ENCODE results near the gene MAP4K3.
"Not testable (repeated sequence)": the region's sequence is repeated elsewhere in the genome, so short reads cannot be mapped to it uniquely, and the experiment has no call there.

DNA sequence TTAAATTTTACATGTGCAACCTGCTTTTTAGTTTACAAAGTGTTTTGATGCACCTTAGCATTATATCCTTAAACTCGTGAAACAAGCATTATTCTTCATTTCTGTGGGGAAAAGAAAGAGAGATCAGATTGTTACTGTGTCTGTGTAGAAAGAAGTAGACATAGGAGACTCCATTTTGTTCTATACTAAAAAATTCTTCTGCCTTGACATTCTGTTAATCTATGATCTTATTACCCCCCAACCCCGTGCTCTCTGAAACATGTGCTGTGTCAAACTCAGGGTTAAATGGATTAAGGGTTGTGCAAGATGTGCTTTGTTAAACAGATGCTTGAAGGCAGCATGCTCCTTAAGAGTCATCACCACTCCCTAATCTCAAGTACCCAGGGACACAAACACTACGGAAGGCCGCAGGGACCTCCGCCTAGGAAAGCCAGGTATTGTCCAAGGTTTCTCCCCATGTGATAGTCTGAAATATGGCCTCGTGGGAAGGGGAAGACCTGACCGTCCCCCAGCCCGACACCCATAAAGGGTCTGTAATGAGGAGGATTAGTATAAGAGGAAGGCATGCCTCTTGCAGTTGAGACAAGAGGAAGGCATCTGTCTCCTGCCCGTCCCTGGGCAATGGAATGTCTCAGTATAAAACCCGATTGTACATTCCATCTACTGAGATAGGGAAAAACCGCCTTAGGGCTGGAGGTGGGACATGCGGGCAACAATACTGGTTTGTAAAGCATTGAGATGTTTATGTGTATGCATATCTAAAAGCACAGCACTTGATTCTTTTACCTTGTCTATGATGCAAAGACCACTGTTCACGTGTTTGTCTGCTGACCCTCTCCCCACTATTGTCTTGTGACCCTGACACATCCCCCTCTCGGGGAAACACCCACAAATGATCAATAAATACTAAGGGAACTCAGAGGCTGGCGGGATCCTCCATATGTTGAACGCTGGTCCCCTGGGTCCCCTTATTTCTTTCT lies 115.7 kb downstream of the MAP4K3 start:
- TF ChIP-seq POLR2A (IDR thresholded peaks at IDR 0.05; ENCODE audit: low read length); GATA1 (IDR thresholded peaks at IDR 0.05; ENCODE audit: low read depth, low read length): not testable (repeated sequence)

Data from erythroblast (primary cell).